ENCODE data around the gene ENTPD2.

The ENTPD2 gene

DNA sequence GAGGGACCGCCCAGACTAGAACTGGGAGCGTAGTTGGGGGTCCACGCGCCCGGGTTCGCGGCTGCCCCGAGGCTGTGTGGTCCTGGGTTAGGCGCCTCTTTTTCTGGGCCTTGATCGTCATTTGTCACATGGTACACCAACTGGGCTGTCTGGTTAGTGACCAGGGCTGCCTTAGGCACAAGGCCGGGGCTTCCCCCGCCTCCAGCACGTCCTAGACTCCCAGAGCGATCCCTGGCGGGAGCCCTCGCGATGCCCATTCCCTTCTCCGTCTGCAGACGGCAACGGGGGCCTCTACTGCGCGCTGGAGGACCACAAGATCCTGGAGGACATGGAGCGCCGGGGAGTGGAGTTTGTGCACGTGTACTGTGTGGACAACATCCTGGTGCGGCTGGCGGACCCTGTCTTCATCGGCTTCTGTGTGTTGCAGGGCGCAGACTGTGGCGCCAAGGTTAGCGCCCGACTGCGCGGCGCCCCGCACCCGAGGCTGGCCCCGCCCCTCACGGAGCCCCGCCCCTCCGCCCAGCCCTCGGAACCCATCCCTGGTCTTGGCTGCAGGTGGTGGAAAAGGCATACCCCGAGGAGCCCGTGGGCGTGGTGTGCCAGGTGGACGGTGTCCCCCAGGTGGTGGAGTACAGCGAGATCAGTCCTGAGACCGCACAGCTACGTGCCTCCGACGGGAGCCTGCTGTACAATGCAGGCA is 25.0 kb upstream of the ENTPD2 start:
- DNase-seq = no peak

DNA sequence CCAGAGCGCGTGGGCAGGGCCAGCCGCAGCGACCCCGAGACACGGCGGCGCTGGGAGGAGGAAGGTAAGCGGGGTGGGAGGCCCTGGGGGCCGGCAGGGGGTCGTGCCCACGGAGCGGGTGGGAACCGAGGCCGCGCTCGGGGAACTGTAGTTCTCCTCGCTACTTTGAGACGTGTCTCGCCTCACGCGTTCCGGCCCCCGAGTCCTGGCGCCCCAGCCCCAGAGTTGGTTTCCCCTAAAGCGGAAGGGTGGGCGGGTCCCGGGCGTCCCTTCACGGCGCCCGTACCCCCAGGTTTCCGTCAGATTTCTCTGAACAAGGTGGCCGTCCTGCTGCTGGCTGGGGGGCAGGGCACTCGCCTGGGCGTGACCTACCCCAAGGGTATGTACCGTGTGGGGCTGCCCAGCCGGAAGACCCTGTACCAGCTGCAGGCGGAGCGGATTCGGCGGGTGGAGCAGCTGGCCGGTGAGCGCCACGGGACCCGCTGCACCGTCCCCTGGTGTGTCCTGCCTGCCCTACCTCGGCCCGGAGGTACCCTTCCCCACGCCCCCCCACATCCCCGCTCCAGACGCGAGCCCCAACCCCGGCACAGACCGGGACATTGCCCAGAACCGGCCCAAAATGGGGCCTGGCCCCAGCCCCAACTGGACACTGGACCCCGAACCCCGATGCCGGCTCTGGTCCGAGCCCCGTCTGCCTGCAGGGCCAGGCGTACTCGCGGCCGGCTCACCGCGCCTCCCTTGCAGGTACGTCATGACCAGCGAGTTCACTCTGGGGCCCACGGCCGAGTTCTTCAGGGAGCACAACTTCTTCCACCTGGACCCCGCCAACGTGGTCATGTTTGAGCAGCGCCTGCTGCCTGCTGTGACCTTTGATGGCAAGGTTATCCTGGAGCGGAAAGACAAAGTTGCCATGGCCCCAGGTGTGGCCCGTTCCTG is 24.2 kb upstream of the ENTPD2 start:
- no peak for DNase-seq

DNA sequence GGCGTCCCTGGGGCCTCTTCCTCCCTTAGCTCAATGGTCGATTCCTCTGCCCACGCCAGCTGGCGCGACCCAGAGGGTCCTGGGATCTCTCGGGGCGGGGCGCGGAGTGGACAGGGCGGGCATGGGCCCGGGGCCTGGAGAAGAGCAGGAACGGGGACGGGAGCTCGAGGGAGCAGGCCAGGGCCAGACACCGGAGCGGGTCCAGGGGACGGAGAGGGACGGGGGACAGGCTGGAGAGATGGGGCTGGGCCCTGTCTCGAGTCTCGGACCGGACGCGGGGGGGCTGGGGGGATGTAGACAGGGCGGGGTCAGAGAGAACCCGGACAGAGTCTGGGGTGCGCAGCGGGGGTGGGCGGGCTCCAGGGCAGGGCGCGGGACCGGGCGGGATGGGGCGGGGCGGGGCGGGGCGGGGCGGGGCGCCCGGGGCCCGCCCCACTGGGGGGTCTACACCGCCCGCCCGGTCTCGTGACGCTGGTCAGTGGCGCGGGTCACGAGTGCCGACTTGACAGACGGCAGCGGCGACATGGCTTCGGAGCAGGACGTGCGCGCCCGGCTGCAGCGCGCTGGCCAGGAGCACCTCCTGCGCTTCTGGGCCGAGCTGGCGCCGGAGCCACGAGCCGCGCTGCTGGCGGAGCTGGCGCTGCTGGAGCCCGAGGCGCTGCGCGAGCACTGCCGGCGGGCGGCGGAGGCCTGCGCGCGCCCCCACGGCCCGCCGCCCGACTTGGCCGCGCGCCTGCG is 23.3 kb upstream of the ENTPD2 start, which contains the start of gene UAP1L1:
TSS of gene UAP1L1 (plus strand) at position 508 of the 738 bp plus-strand sequence. CDS start at position 524, 16 bp downstream.
- DNase-seq = no peak

DNA sequence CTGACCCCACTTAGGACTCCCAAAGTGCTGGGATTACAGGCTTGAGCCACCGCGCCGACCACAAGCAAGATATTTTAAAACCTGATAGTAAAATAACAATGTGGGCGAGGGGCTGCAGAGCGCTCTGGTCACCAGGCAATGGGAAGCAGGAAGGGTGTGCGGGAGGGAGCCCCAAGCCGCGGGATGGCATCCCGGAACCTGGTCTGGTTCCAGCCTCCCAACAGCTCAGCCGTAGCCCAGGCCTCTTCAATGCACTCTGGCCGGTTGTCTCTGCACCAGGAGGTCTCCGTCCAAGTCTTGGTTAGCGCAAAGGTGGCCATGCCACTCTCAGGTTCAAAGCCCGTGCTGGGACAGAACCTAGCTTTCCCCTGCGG is 22.8 kb upstream of the ENTPD2 start:
- no peak for DNase-seq

DNA sequence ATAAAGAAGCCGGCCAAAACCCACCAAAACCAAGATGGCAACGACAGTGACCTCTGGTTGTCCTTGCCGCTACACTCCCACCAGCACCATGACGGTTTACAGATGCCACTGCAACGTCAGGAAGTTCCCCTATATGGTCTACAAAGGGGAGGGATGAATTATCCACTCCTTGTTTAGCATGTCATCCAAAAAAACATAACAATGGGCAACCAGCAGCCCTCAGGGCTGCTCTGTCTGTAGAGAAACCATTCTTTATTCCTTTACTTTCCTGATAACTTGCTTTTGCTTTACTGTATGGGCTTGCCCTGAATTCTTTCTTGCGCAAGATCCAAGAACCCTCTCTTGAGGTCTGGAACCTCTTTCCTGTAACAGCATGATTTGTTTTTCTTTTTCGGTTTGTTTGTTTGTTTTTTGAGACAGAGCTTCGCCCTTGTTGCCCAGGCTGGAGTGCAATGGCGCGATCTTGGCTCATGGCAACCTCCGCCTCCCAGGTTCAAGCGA is 21.5 kb upstream of the ENTPD2 start:
- no peak for DNase-seq

DNA sequence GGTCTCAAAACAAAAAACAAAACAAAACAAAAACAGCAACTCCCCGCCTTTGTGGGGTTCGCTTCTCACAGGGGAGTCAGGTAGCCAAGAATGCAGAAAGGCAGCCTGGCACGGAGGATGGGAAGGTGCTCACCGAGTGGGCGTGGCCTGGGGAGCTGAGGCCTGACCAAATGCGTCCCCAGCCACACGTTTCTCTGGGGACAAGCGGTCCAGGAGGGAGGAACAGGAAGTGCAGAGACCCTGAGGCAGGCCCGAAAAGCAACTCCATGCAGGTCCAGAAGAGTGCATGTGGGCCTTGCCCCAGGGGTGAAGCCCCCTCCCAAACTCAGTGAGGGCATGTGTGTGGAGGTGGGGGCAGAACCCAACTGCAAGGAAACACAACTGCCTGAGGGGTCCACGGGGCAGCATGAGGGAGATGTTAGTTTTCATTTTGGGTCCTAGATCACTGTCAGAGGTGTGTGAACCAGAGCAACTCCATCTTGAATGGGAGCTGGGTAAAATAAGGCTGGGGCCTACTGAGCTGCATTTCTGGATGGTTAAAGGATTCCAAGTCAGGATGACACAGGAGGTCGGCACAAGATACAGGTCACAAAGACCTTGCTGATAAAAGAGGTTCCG is 20.9 kb upstream of the ENTPD2 start:
- no peak for DNase-seq

DNA sequence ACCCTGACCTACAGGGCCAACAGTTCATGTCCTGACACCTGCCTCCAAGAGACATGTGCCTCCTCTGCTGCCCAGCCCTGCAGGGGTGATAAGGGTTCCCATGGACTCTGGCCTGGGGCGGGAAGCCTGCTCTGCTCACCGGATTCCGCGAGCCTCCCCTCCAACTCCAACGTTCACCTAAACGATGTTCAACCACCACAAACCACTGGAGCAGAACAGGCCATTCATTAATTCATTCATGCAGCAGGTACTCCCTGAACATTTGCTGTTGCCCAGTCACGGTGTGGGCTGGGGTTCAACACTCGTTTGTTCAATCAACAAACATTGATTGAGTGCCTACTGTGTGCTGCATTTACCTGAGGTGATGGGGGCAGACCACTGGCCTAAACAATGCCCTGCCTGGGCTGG is 20.1 kb upstream of the ENTPD2 start:
- no peak for DNase-seq

DNA sequence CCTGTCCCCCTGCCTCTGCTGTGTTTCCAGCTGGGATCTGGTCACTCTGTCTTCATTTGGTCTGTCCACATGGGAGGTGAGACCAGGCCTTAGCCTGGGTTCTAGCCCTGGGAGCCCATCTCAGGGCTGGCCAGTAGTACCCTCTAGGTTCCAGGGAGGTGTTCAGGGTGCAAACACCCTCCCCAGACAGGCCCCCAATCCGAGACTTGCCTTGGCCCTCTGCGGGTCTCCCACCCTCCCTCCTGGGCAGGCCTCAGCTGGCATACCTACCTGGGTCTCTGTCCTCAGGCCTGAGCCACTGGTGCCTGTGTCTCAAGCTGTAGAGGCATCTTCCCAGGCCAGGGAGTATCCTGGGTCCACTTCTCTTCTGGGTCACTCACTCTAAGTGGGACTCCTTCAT is 17.4 kb upstream of the ENTPD2 start:
- no peak for DNase-seq

DNA sequence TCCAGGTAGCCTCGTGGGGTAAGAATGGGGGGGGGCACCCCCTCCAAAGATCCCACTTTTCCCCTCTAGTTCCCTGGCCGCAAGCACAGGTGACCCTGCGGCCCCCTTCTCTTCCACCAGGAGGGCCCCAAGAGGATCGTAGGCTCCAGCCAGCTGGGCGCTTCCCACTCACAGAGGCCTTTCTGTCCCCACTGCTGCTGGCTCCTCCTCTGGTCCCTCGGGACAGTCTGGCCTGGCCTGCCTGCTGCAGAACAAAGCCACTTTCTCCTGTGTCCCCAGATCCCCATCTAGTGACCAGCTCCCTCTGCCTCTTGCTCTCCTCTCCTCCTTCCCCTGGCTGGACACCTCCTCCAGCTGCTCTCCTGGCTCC is 17.0 kb upstream of the ENTPD2 start:
- no peak for DNase-seq

DNA sequence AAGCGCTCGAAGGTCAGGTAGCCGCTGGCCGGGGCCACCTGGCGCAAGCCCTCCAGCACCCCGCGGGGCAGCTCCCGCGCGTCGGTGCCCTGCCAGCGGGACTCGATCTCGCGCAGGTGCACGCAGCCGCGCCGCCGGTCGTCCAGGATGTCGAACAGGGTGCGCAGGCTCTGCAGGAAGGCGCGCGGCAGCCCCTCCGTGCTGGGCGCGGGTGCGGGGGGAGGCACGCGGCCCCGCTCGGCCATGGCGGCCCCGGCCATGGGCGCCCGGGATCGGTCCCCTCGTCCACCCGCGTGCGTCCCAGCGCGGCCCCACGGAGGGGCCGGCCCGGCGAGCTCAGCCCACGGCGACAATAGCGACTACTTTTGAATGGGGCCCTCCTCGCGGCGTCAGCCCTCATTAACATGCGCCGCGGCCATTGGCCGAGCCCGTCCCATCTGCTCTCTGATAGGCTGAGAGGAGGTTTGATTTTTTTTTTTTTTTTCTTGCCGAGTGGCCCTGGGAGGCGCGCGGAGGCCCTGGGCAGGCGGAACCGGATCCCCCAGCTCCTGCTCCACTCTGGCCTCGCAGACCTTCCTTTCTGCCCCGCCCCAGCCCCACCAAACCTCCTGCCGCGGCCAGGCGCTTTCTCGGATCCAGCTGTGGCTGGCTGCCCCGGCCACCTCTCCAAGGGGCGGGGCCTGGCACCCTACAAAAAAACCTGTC is 16.5 kb upstream of the ENTPD2 start, which contains the start of gene SAPCD2:
TSS of gene SAPCD2 (minus strand) at position 357 of the 705 bp plus-strand sequence. CDS start at position 260, 97 bp downstream.
- DNase-seq = peak; percentile 70

DNA sequence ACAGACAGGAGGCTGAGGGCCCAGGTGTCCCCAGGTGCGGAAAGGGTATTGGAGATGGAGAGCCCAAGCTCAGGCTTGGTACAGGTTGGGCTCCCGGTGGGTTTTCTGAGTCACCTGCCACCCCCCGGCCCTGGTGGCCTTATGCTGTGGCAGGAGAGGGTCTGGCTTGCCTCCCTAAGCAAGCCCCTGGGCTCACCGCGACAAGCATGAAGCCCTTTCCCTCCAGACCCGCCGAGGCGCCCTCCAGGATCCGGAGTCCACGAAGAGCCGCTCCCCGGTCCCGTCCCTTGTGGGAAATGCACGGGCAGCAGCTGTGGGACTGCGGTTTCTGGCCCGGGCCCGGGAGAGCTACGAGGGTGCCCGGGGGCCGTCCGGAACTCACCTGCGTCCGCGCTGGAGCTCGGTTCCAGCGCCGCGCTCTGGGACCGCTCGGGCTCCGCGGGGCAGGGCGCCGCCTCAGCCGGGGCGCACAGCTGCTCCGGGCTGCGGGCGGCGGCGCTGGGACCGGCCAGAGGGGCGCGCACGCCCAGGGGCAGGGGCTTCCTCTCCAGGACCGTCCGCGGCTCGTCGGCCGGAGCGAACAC is 15.7 kb upstream of the ENTPD2 start:
- DNase-seq = no peak

DNA sequence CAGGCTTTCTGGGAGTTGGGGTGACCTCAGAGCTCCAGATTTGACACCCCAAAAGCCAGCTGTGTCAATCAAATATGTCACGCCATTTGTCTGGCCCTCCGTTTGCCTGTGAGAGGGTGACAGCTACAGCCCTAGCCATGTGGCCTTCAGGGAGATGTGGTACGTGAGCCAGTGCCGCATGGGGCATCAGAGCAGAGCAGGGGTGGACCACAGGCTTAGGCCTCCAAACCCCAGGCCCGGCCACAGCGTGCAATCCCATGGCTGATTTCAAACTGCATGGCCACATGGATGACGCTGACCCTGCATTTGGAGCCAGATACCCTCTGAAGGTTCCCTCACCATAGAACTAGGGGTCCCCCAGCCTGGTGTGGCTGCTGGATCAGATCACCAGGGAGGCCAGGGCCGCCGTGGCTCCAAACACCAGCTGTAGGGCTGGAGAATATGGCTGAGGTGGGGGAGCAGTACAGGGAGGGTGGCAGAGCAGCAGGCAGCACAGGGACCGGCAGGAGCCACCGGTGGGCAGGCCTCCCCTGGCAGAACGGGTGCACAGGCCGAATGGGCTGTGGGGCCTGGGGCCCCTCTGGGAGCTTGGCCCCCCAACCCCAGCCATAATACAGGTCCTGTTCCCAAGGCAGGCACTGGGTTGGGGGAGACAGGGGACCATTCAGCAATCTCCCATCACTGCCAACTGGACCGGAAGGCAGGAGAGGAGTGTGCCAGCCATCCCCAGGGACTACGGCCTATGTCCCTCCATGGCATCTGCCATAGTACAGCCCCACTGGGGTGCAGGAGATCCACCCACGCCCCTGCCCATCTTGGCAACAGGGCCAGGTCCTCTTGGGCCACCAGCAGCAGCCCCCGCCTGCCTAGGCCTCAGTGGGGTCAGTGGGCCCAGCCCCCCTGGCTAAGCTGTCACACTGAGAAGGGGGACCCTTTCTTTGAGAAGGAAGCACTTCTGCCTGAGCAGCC is 15.0 kb upstream of the ENTPD2 start:
- no peak for DNase-seq

DNA sequence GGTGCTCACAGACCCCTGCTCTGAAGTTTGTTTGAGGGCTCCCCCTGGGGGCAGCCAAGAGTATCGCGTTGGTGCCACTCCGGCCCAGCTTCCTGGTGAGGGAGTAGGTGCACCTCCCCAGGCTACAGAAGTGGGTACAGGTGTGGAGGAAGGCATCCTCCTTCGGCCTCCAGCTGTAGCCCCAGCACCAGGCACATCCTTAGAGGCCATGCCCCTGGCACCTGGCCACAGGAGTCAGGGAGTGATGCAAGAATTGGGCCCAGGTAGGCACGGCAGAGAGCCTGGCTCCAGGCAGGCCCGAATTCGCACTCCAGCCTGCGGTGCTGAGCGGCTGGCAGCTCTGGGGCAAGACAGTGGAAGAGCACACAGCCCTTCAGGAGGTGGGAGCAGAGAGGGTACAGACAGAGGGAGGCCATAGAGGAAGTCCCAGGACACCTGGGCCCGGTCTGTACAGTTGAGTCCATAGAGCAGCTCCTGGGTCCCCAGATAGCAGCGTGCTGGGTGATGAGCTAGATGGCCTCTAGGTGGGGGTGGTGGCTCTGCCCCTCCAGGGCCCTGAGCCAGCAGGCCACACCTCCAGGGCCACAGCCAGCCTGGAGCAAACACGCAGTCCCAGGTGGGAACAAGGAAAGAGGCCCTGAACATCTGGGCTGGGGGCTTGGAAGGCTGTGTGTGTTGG is 14.1 kb upstream of the ENTPD2 start:
- DNase-seq = peak; percentile 37

DNA sequence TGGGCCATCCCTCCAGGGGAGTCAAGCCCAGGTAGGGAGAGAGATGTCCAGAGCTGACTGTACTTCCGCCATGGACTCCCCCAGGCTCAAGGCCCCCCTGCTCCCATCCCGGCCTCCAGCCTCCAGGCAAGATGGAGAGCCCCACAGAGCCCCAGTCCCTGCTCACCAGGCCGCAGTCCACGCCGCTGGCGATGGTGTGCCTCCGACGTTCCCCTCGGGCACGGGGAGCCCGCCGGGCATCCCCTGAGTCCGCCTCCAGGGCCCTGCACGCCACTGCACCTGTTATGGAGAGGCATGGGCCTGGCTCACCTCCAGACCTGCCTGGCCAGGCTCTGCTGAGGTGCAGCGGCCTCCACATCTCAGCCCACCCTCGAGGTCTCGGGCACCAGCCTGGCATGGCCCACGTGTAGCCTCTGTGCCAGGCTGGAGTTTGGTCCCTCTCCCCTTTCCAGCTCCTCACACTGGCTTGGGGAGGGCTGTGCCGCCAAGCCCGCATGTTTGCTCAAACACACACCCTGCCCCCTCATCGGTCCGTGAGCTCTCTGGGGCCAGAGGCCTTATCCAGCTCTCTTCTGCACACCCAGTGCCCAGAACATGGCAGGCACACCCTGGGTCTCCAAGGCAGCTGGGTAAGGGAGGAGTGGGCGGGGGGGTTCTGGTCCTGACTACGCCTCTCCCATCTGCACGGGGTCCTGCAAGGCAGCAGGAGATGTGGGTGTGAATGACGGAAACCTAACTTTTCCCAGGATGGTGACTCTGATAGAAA is 12.4 kb upstream of the ENTPD2 start:
- DNase-seq = no peak

DNA sequence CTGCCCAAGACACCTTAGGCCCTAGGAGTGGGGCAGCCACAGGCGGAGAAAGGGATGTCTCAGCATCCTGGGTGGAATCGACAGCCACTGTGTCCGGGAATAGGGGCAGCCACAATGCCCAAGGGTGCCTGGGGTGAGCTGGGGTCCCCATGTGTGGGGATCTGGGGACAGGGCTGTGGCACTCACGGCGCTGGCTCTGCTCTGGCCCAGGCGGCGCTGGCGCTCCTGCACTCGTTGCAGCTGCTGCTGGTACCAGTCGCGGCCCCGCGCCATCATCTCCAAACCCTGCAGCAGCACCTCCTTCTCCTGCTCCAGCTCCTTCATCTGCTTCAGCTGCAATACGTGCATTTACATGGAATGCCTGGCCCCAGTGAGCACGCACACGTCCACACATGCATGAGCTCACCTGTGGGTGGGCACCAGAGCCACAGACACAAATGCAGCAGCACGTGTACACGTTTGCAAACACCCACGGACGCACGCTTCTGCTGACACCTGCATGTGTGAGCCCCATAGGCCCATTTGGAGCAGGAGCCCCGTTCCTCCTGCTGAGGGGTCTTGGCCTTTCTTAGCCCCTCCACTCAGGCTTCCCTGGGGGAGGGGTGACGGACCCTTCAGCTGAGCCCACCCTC is 11.6 kb upstream of the ENTPD2 start:
- DNase-seq = no peak

DNA sequence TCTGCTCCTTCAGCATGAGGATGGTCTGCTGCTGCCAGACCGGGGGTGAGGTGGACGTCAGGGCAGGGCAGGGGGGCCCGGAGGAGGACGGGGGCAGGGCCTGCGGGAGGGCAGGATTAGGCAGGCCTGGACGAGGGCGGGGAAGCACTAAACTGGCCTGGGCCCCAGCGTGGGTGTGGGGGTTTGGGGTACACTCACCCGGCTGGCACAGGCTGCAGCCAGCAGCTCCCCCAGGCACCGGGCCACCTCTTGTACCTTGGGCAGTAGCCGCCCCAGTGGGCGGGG is 11.0 kb upstream of the ENTPD2 start:
- no peak for DNase-seq

DNA sequence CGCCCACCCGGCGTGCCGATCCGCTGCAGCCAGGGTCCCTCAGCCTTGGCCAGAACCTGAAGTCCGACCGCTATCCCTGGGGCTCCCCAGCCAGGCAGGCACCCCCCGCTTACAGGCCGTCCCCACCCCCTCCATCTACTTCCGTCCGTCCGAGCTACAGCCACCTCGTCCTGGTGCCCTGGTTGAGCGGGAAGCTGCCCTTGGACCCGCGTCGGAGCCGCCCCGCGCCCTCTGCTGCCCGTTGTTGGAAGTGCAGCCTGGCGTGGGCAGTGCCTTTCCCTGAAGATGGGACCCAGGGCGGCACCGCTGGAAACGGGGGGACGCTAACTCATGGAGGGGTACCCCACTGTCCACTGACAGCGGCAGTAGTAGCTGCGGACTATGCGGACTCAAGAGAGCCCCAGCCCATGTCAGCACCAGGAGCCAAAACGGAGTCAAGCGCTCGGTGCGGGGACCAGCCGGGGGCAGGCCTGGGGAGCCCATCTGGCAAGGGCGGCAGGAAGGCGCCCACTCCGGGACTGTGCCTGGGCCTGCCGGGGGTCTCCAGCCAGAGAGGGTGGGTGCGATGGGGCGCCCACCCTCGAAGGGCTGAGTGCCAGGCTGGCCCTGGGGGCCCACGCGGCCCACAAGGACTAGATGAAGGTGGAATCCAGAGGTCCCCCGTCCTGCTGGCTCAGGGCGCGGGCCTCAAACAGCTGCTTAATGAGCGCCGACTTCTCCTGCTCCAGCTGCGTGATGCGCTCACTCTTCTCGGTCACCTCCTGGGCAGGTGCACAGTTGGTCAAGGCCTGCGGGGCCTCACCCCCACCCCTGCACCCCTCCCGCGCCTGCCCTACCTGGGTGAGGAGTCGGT is 10.4 kb upstream of the ENTPD2 start:
- DNase-seq = no peak

Measured in NCI-H446 treated with DMSO at 0.1 percent for 48 hours (cell line).